K562 (cell line): ENCODE data around the gene PITX1. TPM values are rescaled to one million over a fixed set of nuclear protein-coding genes. Genes with fewer than 3 reads are reported as not detected.

Experiments used
- ATAC-seq: fragments of 200-7000 bp; cut with Tn5 transposase; 3 replicates; pipeline ENCODE4 v1.9.1; 2020; ENCODE audit warnings: moderate library complexity
- BruUV-seq: library from RNA; stranded (reverse); fragments of 400-500 nt; replicated peaks from 2 replicates; lab custom pipeline; 2021; lab: Mats Ljungman, UMichigan
- CTCF ChIA-PET: fragments of 300-600 bp; formaldehyde crosslinking; extraction: SDS; loops from one replicate; lab custom pipeline; 2021; ENCODE audit warnings: low intra/inter-chr PET ratio; lab: Yijun Ruan, JAX
- POLR2A ChIA-PET: fragments of 300-600, 350-650 bp; sonication (Branson Sonifier 250); formaldehyde crosslinking; extraction: SDS; loops from one replicate; lab custom pipeline; 2021; ENCODE audit warnings: antibody characterized with exemption, inconsistent platforms; lab: Yijun Ruan, JAX
- DNase-seq, 4 experiments: peaks; one replicate each; pipeline versions ENCODE4 v3.0.0 to v3.0.0-alpha.2; 2011 to 2018; ENCODE audit warnings: low spot score in 3 of 4, mixed read lengths in 3 of 4; ENCODE audit errors: extremely low read depth in 1 of 4
- FAIRE-seq: peaks from 2 replicates; lab custom pipeline; 2011; peaks lifted over from hg19 to GRCh38; lab: Jason Lieb, UNC
- H2AFZ ChIP-seq: 2 replicates; pipeline ENCODE4 v1.6.0; 2011; ENCODE audit warnings: low read depth, low read length, control low read depth, inconsistent platforms
- H3K27ac ChIP-seq: fragments of 200-600 bp; 3 replicates; pipeline ENCODE4 v1.8.0; 2011; ENCODE audit warnings: low read depth, mild to moderate bottlenecking, control low read depth, inconsistent platforms, low read length, moderate library complexity, mixed read lengths; ENCODE audit errors: extremely low read depth
- H3K27me3 ChIP-seq, 2 experiments: fragments of 300-600 bp in 1 of 2; 2 replicates in 1 of 2; 3 replicates in 1 of 2; pipeline versions ENCODE4 v1.6.0 to v1.8.0; 2011; ENCODE audit warnings: inconsistent platforms in 2 of 2, low read length in 2 of 2, mild to moderate bottlenecking in 1 of 2, mixed read lengths in 1 of 2, moderate library complexity in 1 of 2; ENCODE audit not compliant: control insufficient read depth in 2 of 2, insufficient read depth in 2 of 2
- H3K36me3 ChIP-seq: fragments of 300-600 bp; 3 replicates; pipeline ENCODE4 v1.8.0; 2011; ENCODE audit warnings: mild to moderate bottlenecking, low read length, inconsistent platforms; ENCODE audit not compliant: control insufficient read depth, insufficient read depth
- H3K4me1 ChIP-seq, 2 experiments: fragments of 200-600 bp in 1 of 2; replicated peaks in 1 of 2; 2 replicates in 1 of 2; 3 replicates in 1 of 2; pipeline versions ENCODE4 v1.5.1 to v1.8.0; 2011; ENCODE audit warnings: inconsistent platforms in 2 of 2, low read length in 2 of 2, mild to moderate bottlenecking in 1 of 2, mixed read lengths in 1 of 2, moderate library complexity in 1 of 2; ENCODE audit not compliant: control insufficient read depth in 2 of 2, insufficient read depth in 2 of 2
- H3K4me2 ChIP-seq: 2 replicates; pipeline ENCODE4 v1.6.1; 2011; ENCODE audit warnings: low read length, control low read depth, inconsistent platforms, mixed read lengths; ENCODE audit not compliant: insufficient read depth
- H3K4me3 ChIP-seq: fragments of 200-600 bp; sonication (generic), shearing (Covaris generic); 2 replicates; pipeline ENCODE4 v1.5.1; 2016; ENCODE audit warnings: control low read depth, inconsistent platforms
- H3K79me2 ChIP-seq: fragments of 200-600 bp; 3 replicates; pipeline ENCODE4 v1.8.0; 2011; ENCODE audit warnings: low read length, inconsistent platforms; ENCODE audit not compliant: control insufficient read depth, insufficient read depth
- H3K9ac ChIP-seq, 2 experiments: 2 replicates each; pipeline versions ENCODE4 v1.6.0 to v1.6.1; 2011; ENCODE audit warnings: low read depth in 2 of 2, low read length in 2 of 2, control low read depth in 1 of 2, inconsistent platforms in 1 of 2, mild to moderate bottlenecking in 1 of 2, mixed read lengths in 1 of 2; ENCODE audit not compliant: insufficient read depth in 1 of 2
- H3K9me1 ChIP-seq: one replicate; pipeline ENCODE4 v1.6.0; 2011; ENCODE audit warnings: inconsistent platforms, mild to moderate bottlenecking, low read length, moderate library complexity; ENCODE audit not compliant: control insufficient read depth, insufficient read depth
- H3K9me3 ChIP-seq: replicated peaks from 2 replicates; pipeline ENCODE4 v1.5.1; 2011; ENCODE audit warnings: low read depth, low read length, inconsistent platforms; ENCODE audit not compliant: control insufficient read depth, insufficient read depth
- H4K20me1 ChIP-seq: replicated peaks from 2 replicates; pipeline ENCODE4 v1.6.1; 2011; ENCODE audit warnings: low read length, inconsistent platforms, mixed read lengths; ENCODE audit not compliant: control insufficient read depth, insufficient read depth
- ATF6 ChIP-seq: sonication (generic); formaldehyde crosslinking; IDR thresholded peaks from 2 replicates; pipeline ENCODE4 v1.4.0; 2020; ENCODE audit warnings: mild to moderate bottlenecking, missing genetic modification reagents
- COPS2 ChIP-seq: fragments of 450-650 bp; conservative IDR thresholded peaks from 2 replicates; pipeline ENCODE4 v1.6.1; 2016; ENCODE audit warnings: mild to moderate bottlenecking, moderate library complexity
- HNRNPL ChIP-seq: fragments of 200-400 bp; formaldehyde crosslinking; IDR thresholded peaks from 2 replicates; pipeline ENCODE4 v1.6.1; 2017; ENCODE audit warnings: low read depth, mild to moderate bottlenecking, low read length
- HOMEZ ChIP-seq: fragments of 250-450 bp; sonication (Bioruptor Pico); IDR thresholded peaks from 2 replicates; pipeline ENCODE4 v1.4.0; 2020; ENCODE audit warnings: mild to moderate bottlenecking, moderate library complexity
- MIER1 ChIP-seq: fragments of 450-650 bp; IDR thresholded peaks from 2 replicates; pipeline ENCODE4 v1.6.1; 2016; ENCODE audit warnings: antibody characterized with exemption, mild to moderate bottlenecking, low read depth
- MYBL2 ChIP-seq, 2 experiments: fragments of 450-650 bp in 1 of 2; sonication (generic) in 1 of 2; formaldehyde crosslinking in 1 of 2; IDR thresholded peaks; 2 replicates each; pipeline versions ENCODE4 v1.6.1 to v1.8.1; 2017 to 2022; ENCODE audit warnings: borderline replicate concordance in 1 of 2, inconsistent platforms in 1 of 2, low read depth in 1 of 2, mild to moderate bottlenecking in 1 of 2, missing genetic modification reagents in 1 of 2, moderate library complexity in 1 of 2
- NR1H2 ChIP-seq: sonication (generic); formaldehyde crosslinking; IDR thresholded peaks from 2 replicates; pipeline ENCODE4 v1.4.0; 2020; ENCODE audit warnings: mild to moderate bottlenecking, missing genetic modification reagents
- NR2C1 ChIP-seq, 2 experiments: fragments of 450-650 bp; IDR thresholded peaks; 2 replicates each; pipeline ENCODE4 v1.6.1; 2017; ENCODE audit warnings: mild to moderate bottlenecking in 2 of 2, antibody characterized with exemption in 1 of 2, inconsistent platforms in 1 of 2, missing compliant biosample characterization in 1 of 2, missing genetic modification characterization in 1 of 2
- RAD51 ChIP-seq: fragments of 450-650 bp; IDR thresholded peaks from 2 replicates; pipeline ENCODE4 v1.7.1; 2016; ENCODE audit warnings: low read depth, mild to moderate bottlenecking, borderline replicate concordance
- SNRNP70 ChIP-seq: fragments of 200-400 bp; formaldehyde crosslinking; optimal IDR thresholded peaks from 2 replicates; pipeline ENCODE3; 2017; ENCODE audit warnings: low read depth, low read length
- YY1 ChIP-seq, 3 experiments: IDR thresholded peaks; 2 replicates each; pipeline ENCODE4 v1.6.1; 2011; ENCODE audit warnings: low read length in 2 of 3, mild to moderate bottlenecking in 2 of 3, moderate library complexity in 2 of 3, borderline replicate concordance in 1 of 3, control low read depth in 1 of 3, low read depth in 1 of 3; ENCODE audit not compliant: insufficient read depth in 3 of 3, insufficient replicate concordance in 2 of 3, control insufficient read depth in 1 of 3, insufficient read length in 1 of 3; ENCODE audit errors: extremely low read depth in 1 of 3
- ZBED1 ChIP-seq: IDR thresholded peaks from 2 replicates; pipeline ENCODE4 v1.6.1; 2014
- ZEB2 ChIP-seq: fragments of 450-650 bp; IDR thresholded peaks from 2 replicates; pipeline ENCODE4 v1.6.1; 2016
- ZNF695 ChIP-seq: fragments of 450-650 bp; formaldehyde crosslinking; IDR thresholded peaks from 2 replicates; pipeline ENCODE4 v1.4.0; 2020; ENCODE audit warnings: mild to moderate bottlenecking, moderate library complexity
- WGBS: fragments of 100-300 bp; shearing (Covaris generic); methylation state at CpG from one replicate; pipeline ENCODE4 v1.1.6; 2016; ENCODE audit warnings: low coverage, mixed read lengths; ENCODE audit not compliant: insufficient coverage; ENCODE audit errors: missing lambda C conversion rate; 5-methylcytosine and 5-hydroxymethylcytosine counted together
- in situ Hi-C: fragments of 300-500 bp; cut with MboI; formaldehyde crosslinking; loops from 4 replicates; pipeline ENCODE4 v1.15.0; 2018; ENCODE audit warnings: inconsistent platforms, mixed read lengths
- intact Hi-C: fragments of 100-400 bp; cut with micrococcal nuclease; formaldehyde crosslinking; loops from 2 replicates; pipeline ENCODE4 v1.14.2; 2022
- polyA plus RNA-seq, 8 experiments: library from polyadenylated mRNA; depleted of rRNA in 4 of 8; stranded (reverse) in 5 of 8; unstranded in 3 of 8; fragments of >200 nt; fragmentation: Nextera tagmentation in 2 of 8; fragmentation: Illumina TruSeq in 1 of 8; extraction: Ambion mirVana in 2 of 8; extraction: Trizol in 1 of 8; gene quantifications; 2 replicates each; pipeline versions ENCODE4 v1.2.1 to v1.2.3, GENCODE V29; 2011 to 2014; ENCODE audit warnings: inconsistent platforms in 1 of 8, missing spikeins in 1 of 8
- total RNA-seq, 7 experiments: library from RNA; depleted of rRNA in 6 of 7; stranded (reverse); fragments of >200 nt in 6 of 7; fragmentation: Illumina TruSeq in 2 of 7; extraction: Trizol in 2 of 7; gene quantifications; 2 replicates each; pipeline versions ENCODE4 v1.2.1 to v1.2.3, GENCODE V29; 2011 to 2021; ENCODE audit warnings: low replicate concordance in 1 of 7

PITX1 gene
- total and polyA plus RNA-seq, 9 of the 15 experiments (the other 6 are each of a cell fraction or from before 2014, with no cell fraction given): 0.13 to 88.2 (median 24.9) TPM

GRCh38 chr5:135063056-135063445, 29.0 kb upstream of the PITX1 start:
- Histone ChIP-seq H3K4me1 (peaks cover 4 to 29% of the 10 kb centered on the region in 2 experiments; a peak in 3 of 5 replicates), H3K27ac (no peak overlapping the region), H3K4me3 (no peak overlapping the region), H4K20me1 (no peaks in the 10 kb centered on the region; the same call in 1 of the 2 replicates), H3K27me3 (peaks cover 0 to 7% of the 10 kb centered on the region in 2 experiments; a peak in 1 of 5 replicates), H3K4me2 (no peak overlapping the region), H3K36me3 (no peaks in the 10 kb centered on the region), H3K9me3 (no peaks in the 10 kb centered on the region), H3K79me2 (no peaks in the 10 kb centered on the region), H3K9me1 (no peaks in the 10 kb centered on the region), H3K9ac (no peak overlapping the region), H2AFZ (no peak overlapping the region)
- ChIA-PET POLR2A (interaction anchor here (0.6 to 4.3 kb wide), 8 partner anchors 9 to 1871 kb away, joined by 3 to 19 read pairs (median 3); no protein-coding TSS in a partner anchor), CTCF (no interaction called here)
- ATAC-seq (no peak), DNase-seq (no peak), FAIRE-seq (no peak)
- 76% methylated on average over 8 of the region's 8 CpGs for WGBS
- TF ChIP-seq YY1 (IDR thresholded peaks at IDR 0.05; ENCODE audit: borderline replicate concordance in 1 of 3, control insufficient read depth in 1 of 3, extremely low read depth in 1 of 3, insufficient read depth in 3 of 3, insufficient read length in 1 of 3, insufficient replicate concordance in 2 of 3, low read depth in 1 of 3, low read length in 2 of 3): no peak
- TF ChIP-seq MYBL2 (IDR thresholded peaks at IDR 0.05; ENCODE audit: low read depth): no peak
- no peak for TF ChIP-seq MYBL2 (CRISPR knock-in tag; IDR thresholded peaks at IDR 0.05; ENCODE audit: borderline replicate concordance)
- no peak for TF ChIP-seq MIER1
- no peak for TF ChIP-seq COPS2
- no peak for TF ChIP-seq HOMEZ (CRISPR knock-in tag)
- no peak for TF ChIP-seq ZNF695 (CRISPR knock-in tag)
- no peak for TF ChIP-seq NR1H2 (CRISPR knock-in tag)
- TF ChIP-seq ATF6: no peak
- no peak for TF ChIP-seq RAD51
- TF ChIP-seq NR2C1 (IDR thresholded peaks at IDR 0.05): no peak
- TF ChIP-seq NR2C1 (tag; IDR thresholded peaks at IDR 0.05): no peak
- TF ChIP-seq ZEB2: no peak
- no peak for TF ChIP-seq SNRNP70
- no peak for TF ChIP-seq ZBED1
- no peak for TF ChIP-seq HNRNPL
- no TSS peak for BruUV-seq
- intact Hi-C loops: no loop called here
- in situ Hi-C loops: no loop called here
